H9 (cell line): ENCODE measurements around the gene LRRC70. TPM values are rescaled to one million over a fixed set of nuclear protein-coding genes. Genes with fewer than 3 reads are reported as not detected.

ENCODE experiments used
- DNase-seq: peaks from one replicate; pipeline ENCODE4 v3.0.0-alpha.2; 2017
- H2AFZ ChIP-seq: one replicate; pipeline ENCODE4 v1.6.1; 2013; ENCODE audit warnings: mild to moderate bottlenecking, low read length, control low read depth, moderate library complexity
- H2AK5ac ChIP-seq: 2 replicates; pipeline ENCODE4 v1.6.1; 2013; ENCODE audit warnings: low read length, control low read depth, mixed read lengths; ENCODE audit not compliant: insufficient read length
- H2BK120ac ChIP-seq: one replicate; pipeline ENCODE4 v1.6.1; 2013; ENCODE audit warnings: low read depth, mild to moderate bottlenecking, low read length, control low read depth, inconsistent platforms; ENCODE audit not compliant: poor library complexity, severe bottlenecking
- H2BK12ac ChIP-seq: 2 replicates; pipeline ENCODE4 v1.6.1; 2013; ENCODE audit warnings: low read length, control low read depth, mixed read lengths, low read depth; ENCODE audit not compliant: insufficient read length
- H2BK15ac ChIP-seq: 2 replicates; pipeline ENCODE4 v1.6.1; 2013; ENCODE audit warnings: low read depth, low read length, control low read depth
- H2BK20ac ChIP-seq: one replicate; pipeline ENCODE4 v1.6.1; 2013; ENCODE audit warnings: low read depth, mild to moderate bottlenecking, low read length, control low read depth, inconsistent platforms; ENCODE audit not compliant: poor library complexity, severe bottlenecking
- H2BK5ac ChIP-seq: 2 replicates; pipeline ENCODE4 v1.6.1; 2013; ENCODE audit warnings: low read length, control low read depth, mixed read lengths; ENCODE audit not compliant: insufficient read length
- H3K14ac ChIP-seq: 2 replicates; pipeline ENCODE4 v1.6.1; 2013; ENCODE audit warnings: low read length, control low read depth; ENCODE audit not compliant: insufficient read depth
- H3K18ac ChIP-seq: 2 replicates; pipeline ENCODE4 v1.6.1; 2013; ENCODE audit warnings: low read depth, mild to moderate bottlenecking, mixed read lengths, low read length, control low read depth; ENCODE audit not compliant: insufficient read length
- H3K23ac ChIP-seq: 2 replicates; pipeline ENCODE4 v1.6.1; 2013; ENCODE audit warnings: low read length, control low read depth, mixed read lengths, low read depth; ENCODE audit not compliant: insufficient read length
- H3K23me2 ChIP-seq: 2 replicates; pipeline ENCODE4 v1.6.1; 2013; ENCODE audit warnings: low read depth, mild to moderate bottlenecking, mixed read lengths, low read length, control low read depth; ENCODE audit not compliant: insufficient read length, poor library complexity, severe bottlenecking
- H3K27ac ChIP-seq: 2 replicates; pipeline ENCODE4 v1.5.1; 2013; ENCODE audit warnings: low read length, control low read depth, mixed read lengths, low read depth; ENCODE audit not compliant: insufficient read length
- H3K27me3 ChIP-seq: 2 replicates; pipeline ENCODE4 v1.6.1; 2013; ENCODE audit warnings: low read length, control low read depth, inconsistent platforms; ENCODE audit not compliant: insufficient read depth
- H3K4ac ChIP-seq: 2 replicates; pipeline ENCODE4 v1.6.1; 2013; ENCODE audit warnings: low read depth, mild to moderate bottlenecking, control low read depth, inconsistent platforms, low read length, moderate library complexity
- H3K4me1 ChIP-seq: 2 replicates; pipeline ENCODE4 v1.6.1; 2013; ENCODE audit warnings: low read length, control low read depth, inconsistent platforms; ENCODE audit not compliant: insufficient read depth
- H3K4me2 ChIP-seq: 2 replicates; pipeline ENCODE4 v1.6.1; 2013; ENCODE audit warnings: low read length, control low read depth, mixed read lengths; ENCODE audit not compliant: insufficient read length, insufficient read depth
- H3K56ac ChIP-seq: 2 replicates; pipeline ENCODE4 v1.6.1; 2013; ENCODE audit warnings: low read depth, mild to moderate bottlenecking, mixed read lengths, low read length, control low read depth; ENCODE audit not compliant: insufficient read length
- H3K79me1 ChIP-seq: 2 replicates; pipeline ENCODE4 v1.6.1; 2013; ENCODE audit warnings: low read depth, mild to moderate bottlenecking, moderate library complexity, low read length, control low read depth, inconsistent platforms; ENCODE audit not compliant: insufficient read depth, poor library complexity, severe bottlenecking
- H3K79me2 ChIP-seq: 2 replicates; pipeline ENCODE4 v1.6.1; 2013; ENCODE audit warnings: low read length, control low read depth, inconsistent platforms; ENCODE audit not compliant: insufficient read depth
- H3K9ac ChIP-seq: 2 replicates; pipeline ENCODE4 v1.6.1; 2013; ENCODE audit warnings: low read length, control low read depth, mixed read lengths; ENCODE audit not compliant: insufficient read length; ENCODE audit errors: extremely low read depth
- H3K9me3 ChIP-seq: one replicate; pipeline ENCODE4 v1.6.1; 2013; ENCODE audit warnings: low read depth, low read length, inconsistent platforms; ENCODE audit not compliant: control insufficient read depth
- H3T11ph ChIP-seq: one replicate; pipeline ENCODE4 v1.6.1; 2013; ENCODE audit warnings: mild to moderate bottlenecking, low read length, control low read depth, inconsistent platforms
- H4K20me1 ChIP-seq: one replicate; pipeline ENCODE4 v1.6.1; 2013; ENCODE audit not compliant: control insufficient read depth, insufficient read length, insufficient read depth
- H4K5ac ChIP-seq: 2 replicates; pipeline ENCODE4 v1.6.1; 2013; ENCODE audit warnings: low read depth, mild to moderate bottlenecking, mixed read lengths, low read length, control low read depth; ENCODE audit not compliant: insufficient read length
- H4K8ac ChIP-seq: replicated peaks from 2 replicates; pipeline ENCODE4 v1.6.1; 2013; ENCODE audit warnings: low read length, control low read depth, mixed read lengths, low read depth; ENCODE audit not compliant: insufficient read length
- H4K91ac ChIP-seq: 2 replicates; pipeline ENCODE4 v1.6.1; 2013; ENCODE audit warnings: low read depth, mild to moderate bottlenecking, moderate library complexity, mixed read lengths, low read length, control low read depth; ENCODE audit not compliant: insufficient read length
- H3K27ac Mint-ChIP-seq, 3 experiments: 2 replicates in 2 of 3; 3 replicates in 1 of 3; pipeline ENCODE4 v1.8.0; 2020 to 2021; ENCODE audit warnings: mixed read lengths in 3 of 3, mild to moderate bottlenecking in 1 of 3, moderate library complexity in 1 of 3
- H3K27me3 Mint-ChIP-seq: 2 replicates; pipeline ENCODE4 v1.8.0; 2021; ENCODE audit warnings: low read depth, mild to moderate bottlenecking, moderate library complexity, mixed read lengths
- H3K36me3 Mint-ChIP-seq, 3 experiments: 2 replicates in 2 of 3; 3 replicates in 1 of 3; pipeline ENCODE4 v1.8.0; 2020 to 2021; ENCODE audit warnings: low read depth in 3 of 3, mixed read lengths in 3 of 3; ENCODE audit not compliant: insufficient read depth in 1 of 3
- H3K4me1 Mint-ChIP-seq, 2 experiments: 2 replicates each; pipeline ENCODE4 v1.8.0; 2020; ENCODE audit warnings: mixed read lengths in 2 of 2
- H3K4me3 Mint-ChIP-seq, 2 experiments: 2 replicates in 1 of 2; 3 replicates in 1 of 2; pipeline ENCODE4 v1.8.0; 2020 to 2021; ENCODE audit warnings: mild to moderate bottlenecking in 2 of 2, mixed read lengths in 2 of 2, moderate library complexity in 1 of 2
- H3K9me3 Mint-ChIP-seq, 2 experiments: 2 replicates in 1 of 2; 3 replicates in 1 of 2; pipeline ENCODE4 v1.8.0; 2020; ENCODE audit warnings: mild to moderate bottlenecking in 2 of 2, mixed read lengths in 2 of 2, moderate library complexity in 1 of 2
- CTCF ChIP-seq: fragments of 200-600 bp; sonication (generic); conservative IDR thresholded peaks from 3 replicates; pipeline ENCODE4 v1.8.0; 2021; ENCODE audit warnings: antibody characterized with exemption, mild to moderate bottlenecking
- WGBS: extraction: QIAGEN DNeasy Blood & Tissue Kit; methylation state at CpG from one replicate; pipeline ENCODE4 v1.1.7; 2013; ENCODE audit warnings: missing lambda C conversion rate, low lambda C conversion rate, mixed read lengths; ENCODE audit not compliant: insufficient read length; ENCODE audit errors: extremely low coverage; 5-methylcytosine and 5-hydroxymethylcytosine counted together
- long read RNA-seq: library from polyadenylated mRNA; unstranded; transcript quantifications from one replicate; pipeline ENCODE4 v2.0.0, GENCODE V29; 2020
- total RNA-seq: library from RNA; stranded (reverse); gene quantifications from 2 replicates; pipeline ENCODE4 v1.2.1, GENCODE V29; 2021

Gene LRRC70
- 0.55 and 1.1 TPM in 2 replicates for total RNA-seq
- long read RNA-seq = 0 reads

- Histone ChIP-seq H2BK5ac (no peak within 1 kb of the TSS), H2BK120ac (no peak within 1 kb of the TSS), H3K79me1 (no peaks in the 10 kb centered on the region), H3K14ac (no peak within 1 kb of the TSS), H2BK15ac (no peak within 1 kb of the TSS), H4K8ac (no peak within 1 kb of the TSS), H3K56ac (no peak within 1 kb of the TSS), H2AFZ (no peak within 1 kb of the TSS), H3K18ac (no peak within 1 kb of the TSS), H3K9ac (no peak within 1 kb of the TSS), H3T11ph (no peak within 1 kb of the TSS), H3K4ac (no peak within 1 kb of the TSS), H3K27ac (no peak within 1 kb of the TSS), H4K20me1 (no peaks in the 10 kb centered on the region), H3K79me2 (no peaks in the 10 kb centered on the region), H3K4me2 (no peak within 1 kb of the TSS), H2BK20ac (no peak within 1 kb of the TSS), H2AK5ac (no peak within 1 kb of the TSS), H3K9me3 (no peaks in the 10 kb centered on the region), H3K4me1 (no peaks in the 10 kb centered on the region), H3K27me3 (no peaks in the 10 kb centered on the region), H4K91ac (no peak within 1 kb of the TSS), H2BK12ac (no peak within 1 kb of the TSS), H4K5ac (no peak within 1 kb of the TSS), H3K23ac (no peak within 1 kb of the TSS), H3K23me2 (no peaks in the 10 kb centered on the region)
- H3K27me3 Mint-ChIP-seq = no peaks in the 10 kb centered on the region
- no peaks in the 10 kb centered on the region; a peak in 1 of 7 replicates for H3K36me3 Mint-ChIP-seq
- no peak for DNase-seq
- no peaks in the 10 kb centered on the region for H3K9me3 Mint-ChIP-seq
- H3K27ac Mint-ChIP-seq = peak within 1 kb of the TSS in 1 of 3 experiments; percentile 39; a peak in 2 of 7 replicates
- peaks cover 2 to 8% of the 10 kb centered on the region in 2 experiments; a peak in 3 of 4 replicates for H3K4me1 Mint-ChIP-seq
- no peak for TF ChIP-seq CTCF
- no CpG with 5 or more reads among the region's 4 CpGs for WGBS
- no peak within 1 kb of the TSS for H3K4me3 Mint-ChIP-seq
Observed at GRCh38 chr5:62578540-62578939, at the start of gene LRRC70. Gene LRRC70, plus strand, starts transcription at chr5:62578819. Its CDS starts 620 bp downstream, at chr5:62579439.
